ENCODE results near the gene UBTF. TPM values are rescaled to one million over a fixed set of nuclear protein-coding genes. Genes with fewer than 3 reads are reported as not detected.

Gene UBTF
- total RNA-seq, 1 experiment from 2014 or later: 74.3 TPM

GRCh38 chr17:44214230-44214494 is 5.3 kb downstream of the UBTF start:
- TF ChIP-seq CTCF (IDR thresholded peaks at IDR 0.05; ENCODE audit: insufficient read depth in 1 of 2, low read depth in 1 of 2, low read length in 1 of 2, severe bottlenecking in 1 of 2, unreplicated experiment in 1 of 2): no peak
- H3K27ac Mint-ChIP-seq (ENCODE audit: unreplicated experiment): no peak overlapping the region
- Histone ChIP-seq H3K9me3 (no peaks in the 10 kb centered on the region), H3K4me1 (peaks cover 5% of the 10 kb centered on the region; the same call in 1 of the 2 replicates), H3K4me3 (ENCODE audit: low read depth, low read length) (no peak overlapping the region), H3K36me3 (ENCODE audit: control insufficient read depth, insufficient read depth, low read length) (peaks cover 11% of the 10 kb centered on the region), H3K27me3 (replicated peaks; ENCODE audit: control insufficient read depth, insufficient read depth, low read length) (no peaks in the 10 kb centered on the region)
- no peak overlapping the region for H3K4me3 Mint-ChIP-seq (ENCODE audit: unreplicated experiment)
- CTCF ChIA-PET: no interaction called here
- intact Hi-C loops (cut with micrococcal nuclease; ENCODE audit: unreplicated experiment): no loop called here
- H3K27me3 Mint-ChIP-seq (ENCODE audit: insufficient read depth, unreplicated experiment): no peaks in the 10 kb centered on the region
- no TSS peak for BruUV-seq (replicated peaks)
- H3K4me1 Mint-ChIP-seq (ENCODE audit: low read depth, unreplicated experiment): no peaks in the 10 kb centered on the region
- POLR2A ChIA-PET: no interaction called here
- H3K36me3 Mint-ChIP-seq (ENCODE audit: insufficient read depth, unreplicated experiment): peaks cover 67% of the 10 kb centered on the region
- no peaks in the 10 kb centered on the region for H3K9me3 Mint-ChIP-seq (ENCODE audit: unreplicated experiment)
- no peak for DNase-seq

GRCh38 chr17:44213403-44214229 is 5.9 kb downstream of the UBTF start:
- ChIA-PET CTCF (no interaction called here), POLR2A (no interaction called here)
- Histone ChIP-seq H3K27me3 (replicated peaks; ENCODE audit: control insufficient read depth, insufficient read depth, low read length) (no peaks in the 10 kb centered on the region), H3K36me3 (ENCODE audit: control insufficient read depth, insufficient read depth, low read length) (peaks cover 11% of the 10 kb centered on the region), H3K4me1 (peaks cover 5% of the 10 kb centered on the region; the same call in 1 of the 2 replicates), H3K4me3 (ENCODE audit: low read depth, low read length) (no peak overlapping the region), H3K9me3 (no peaks in the 10 kb centered on the region)
- DNase-seq: no peak
- Mint-ChIP-seq H3K4me3 (ENCODE audit: unreplicated experiment) (no peak overlapping the region), H3K27me3 (ENCODE audit: insufficient read depth, unreplicated experiment) (no peaks in the 10 kb centered on the region), H3K27ac (ENCODE audit: unreplicated experiment) (no peak overlapping the region), H3K4me1 (ENCODE audit: low read depth, unreplicated experiment) (no peaks in the 10 kb centered on the region), H3K9me3 (ENCODE audit: unreplicated experiment) (no peaks in the 10 kb centered on the region), H3K36me3 (ENCODE audit: insufficient read depth, unreplicated experiment) (peaks cover 73% of the 10 kb centered on the region)
- no peak for TF ChIP-seq CTCF (IDR thresholded peaks at IDR 0.05; ENCODE audit: insufficient read depth in 1 of 2, low read depth in 1 of 2, low read length in 1 of 2, severe bottlenecking in 1 of 2, unreplicated experiment in 1 of 2)
- intact Hi-C loops (cut with micrococcal nuclease; ENCODE audit: unreplicated experiment): no loop called here
- no TSS peak for BruUV-seq (replicated peaks)

GRCh38 chr17:44212507-44213402 is 6.7 kb downstream of the UBTF start:
- no peak for TF ChIP-seq CTCF (IDR thresholded peaks at IDR 0.05; ENCODE audit: insufficient read depth in 1 of 2, low read depth in 1 of 2, low read length in 1 of 2, severe bottlenecking in 1 of 2, unreplicated experiment in 1 of 2)
- Histone ChIP-seq H3K36me3 (ENCODE audit: control insufficient read depth, insufficient read depth, low read length) (peaks cover 11% of the 10 kb centered on the region), H3K27me3 (replicated peaks; ENCODE audit: control insufficient read depth, insufficient read depth, low read length) (no peaks in the 10 kb centered on the region), H3K9me3 (no peaks in the 10 kb centered on the region), H3K4me1 (peaks cover 4% of the 10 kb centered on the region; the same call in 1 of the 2 replicates), H3K4me3 (ENCODE audit: low read depth, low read length) (no peak overlapping the region)
- no peak for DNase-seq
- intact Hi-C loops (cut with micrococcal nuclease; ENCODE audit: unreplicated experiment): no loop called here
- Mint-ChIP-seq H3K27ac (ENCODE audit: unreplicated experiment) (no peak overlapping the region), H3K4me3 (ENCODE audit: unreplicated experiment) (no peak overlapping the region), H3K4me1 (ENCODE audit: low read depth, unreplicated experiment) (no peaks in the 10 kb centered on the region), H3K27me3 (ENCODE audit: insufficient read depth, unreplicated experiment) (no peaks in the 10 kb centered on the region), H3K9me3 (ENCODE audit: unreplicated experiment) (no peaks in the 10 kb centered on the region), H3K36me3 (ENCODE audit: insufficient read depth, unreplicated experiment) (peaks cover 81% of the 10 kb centered on the region)
- ChIA-PET POLR2A (no interaction called here), CTCF (no interaction called here)
- no TSS peak for BruUV-seq (replicated peaks)

Measured in Caco-2 (cell line).